HG02571 (cell line): ENCODE measurements around the gene KAZN.

Source experiments
- ATAC-seq: cut with Tn5 transposase; IDR thresholded peaks from one replicate; pipeline ENCODE4 v1.9.1; 2021; ENCODE audit warnings: mild to moderate bottlenecking, moderate library complexity; ENCODE audit not compliant: unreplicated experiment

The KAZN gene

DNA sequence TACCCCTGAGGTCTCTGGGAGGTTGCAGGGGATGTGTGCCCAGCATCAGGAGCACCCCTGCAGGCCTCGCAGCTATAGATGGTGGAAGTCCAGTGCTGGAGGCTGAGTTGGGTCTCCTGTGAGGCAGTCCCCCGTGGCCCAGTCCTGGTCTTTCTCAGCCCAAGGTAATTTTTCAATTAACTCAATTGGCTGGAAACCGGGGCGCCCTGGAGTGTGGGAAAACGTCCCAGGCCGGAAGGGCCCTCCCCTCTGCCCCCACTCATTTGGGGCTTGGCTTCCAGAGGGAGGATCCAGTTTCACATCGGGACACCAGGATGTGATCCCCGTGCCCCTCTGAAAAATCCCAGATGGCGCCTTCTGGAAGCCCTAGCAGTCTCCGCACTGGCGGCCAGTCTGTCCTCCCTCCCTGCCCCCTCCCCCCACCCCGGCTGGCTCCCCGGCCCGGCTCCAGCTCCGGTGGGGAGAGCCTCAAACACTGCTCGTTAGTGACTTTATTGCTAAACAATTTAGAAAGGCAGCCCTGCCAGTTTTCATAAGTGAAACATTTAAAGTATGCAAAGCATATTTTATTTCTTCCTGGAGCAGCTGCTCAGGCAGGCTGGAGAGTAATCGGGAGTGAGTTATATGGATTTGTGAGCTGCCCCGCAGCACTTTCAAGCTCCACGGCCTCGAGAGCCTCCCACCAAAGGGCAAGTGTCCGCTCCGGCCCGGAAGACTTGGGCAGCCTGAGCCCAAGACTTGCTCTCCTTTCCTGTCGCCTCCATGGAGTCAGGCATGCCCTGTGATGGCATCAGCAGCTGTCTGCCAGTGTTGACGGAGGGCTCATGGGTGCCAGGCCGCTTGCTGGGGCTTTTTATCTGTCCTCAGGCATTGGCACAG lies 346.9 kb downstream of the KAZN start:
- ATAC-seq, result no peak

DNA sequence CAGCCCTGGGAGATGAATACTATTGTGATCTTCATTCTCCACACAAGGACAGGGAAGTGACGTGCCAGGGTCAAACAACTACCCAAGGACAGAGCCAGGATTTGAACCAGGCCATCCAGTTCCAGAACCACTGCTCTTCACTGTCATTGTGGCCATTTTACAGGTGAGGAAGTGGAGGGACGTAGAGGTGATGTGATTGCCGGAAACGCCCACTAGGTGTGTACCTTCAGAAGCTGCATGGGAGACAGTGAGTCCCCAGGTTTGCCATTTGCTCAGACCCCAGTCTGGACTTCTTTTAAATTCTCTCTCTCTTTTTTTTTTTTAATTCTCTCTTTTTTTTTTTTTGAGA lies 347.5 kb downstream of the KAZN start:
- no peak for ATAC-seq

DNA sequence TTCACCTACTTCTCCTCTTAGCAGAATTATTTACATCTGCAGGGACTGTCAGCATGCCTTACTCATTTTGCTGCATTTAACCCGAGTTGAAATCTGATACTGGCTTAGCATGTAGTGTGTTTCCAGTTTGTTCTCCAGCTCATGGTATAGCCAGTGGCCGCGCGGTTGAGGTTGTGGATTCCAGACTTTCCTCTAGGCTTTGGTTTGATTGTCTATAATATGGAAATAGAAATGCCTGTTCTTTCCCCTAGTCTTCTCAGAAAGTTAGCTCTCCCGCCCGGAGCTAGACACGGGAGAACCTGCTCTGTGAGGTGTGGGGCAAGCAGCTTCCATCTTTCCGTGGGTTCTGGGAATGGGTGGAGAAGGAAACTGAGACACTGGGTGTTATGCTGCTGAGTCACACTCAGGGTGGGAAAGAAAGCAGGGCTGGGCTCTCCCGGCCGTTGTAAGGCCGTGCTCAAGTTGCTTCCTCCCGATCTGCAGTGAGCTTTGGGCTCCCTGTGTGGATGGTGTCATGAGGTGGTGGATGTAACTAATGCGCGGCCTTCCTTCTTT lies 348.3 kb downstream of the KAZN start:
- no peak for ATAC-seq

GRCh38 chr1:14947421-14947820 lies 348.9 kb downstream of the KAZN start:
- ATAC-seq, result no peak

- no peak for ATAC-seq
These were observed 349.7 kb downstream of the KAZN start for GRCh38 chr1:14948112-14948652.

DNA sequence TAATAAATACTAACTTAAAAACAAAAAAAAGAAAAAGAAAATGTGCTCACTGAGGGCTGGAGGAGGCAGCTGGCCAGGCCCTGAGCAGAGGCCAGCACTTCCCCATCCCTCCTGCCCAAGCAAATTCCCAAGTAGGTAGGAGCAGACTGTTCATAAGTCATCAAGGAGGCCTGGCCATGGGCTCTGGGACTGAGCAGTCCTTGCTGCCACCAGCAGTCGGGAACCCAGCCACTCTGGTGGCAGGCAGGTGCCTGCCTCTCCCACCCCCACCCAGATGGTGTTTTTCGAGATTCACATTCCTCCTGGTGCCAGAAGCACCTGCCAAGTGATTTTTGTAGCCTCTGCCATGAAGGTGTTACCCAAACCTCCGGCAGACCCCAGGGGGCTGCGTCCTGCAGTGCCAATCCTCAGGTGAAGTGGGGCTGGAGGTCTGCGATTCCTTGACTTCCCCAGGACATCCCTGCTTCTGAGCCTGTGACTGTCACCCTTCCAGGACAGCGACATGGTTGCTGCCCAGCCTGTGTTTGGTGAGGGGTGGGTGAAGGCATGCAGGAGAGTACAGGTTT lies 350.9 kb downstream of the KAZN start:
- no peak for ATAC-seq

DNA sequence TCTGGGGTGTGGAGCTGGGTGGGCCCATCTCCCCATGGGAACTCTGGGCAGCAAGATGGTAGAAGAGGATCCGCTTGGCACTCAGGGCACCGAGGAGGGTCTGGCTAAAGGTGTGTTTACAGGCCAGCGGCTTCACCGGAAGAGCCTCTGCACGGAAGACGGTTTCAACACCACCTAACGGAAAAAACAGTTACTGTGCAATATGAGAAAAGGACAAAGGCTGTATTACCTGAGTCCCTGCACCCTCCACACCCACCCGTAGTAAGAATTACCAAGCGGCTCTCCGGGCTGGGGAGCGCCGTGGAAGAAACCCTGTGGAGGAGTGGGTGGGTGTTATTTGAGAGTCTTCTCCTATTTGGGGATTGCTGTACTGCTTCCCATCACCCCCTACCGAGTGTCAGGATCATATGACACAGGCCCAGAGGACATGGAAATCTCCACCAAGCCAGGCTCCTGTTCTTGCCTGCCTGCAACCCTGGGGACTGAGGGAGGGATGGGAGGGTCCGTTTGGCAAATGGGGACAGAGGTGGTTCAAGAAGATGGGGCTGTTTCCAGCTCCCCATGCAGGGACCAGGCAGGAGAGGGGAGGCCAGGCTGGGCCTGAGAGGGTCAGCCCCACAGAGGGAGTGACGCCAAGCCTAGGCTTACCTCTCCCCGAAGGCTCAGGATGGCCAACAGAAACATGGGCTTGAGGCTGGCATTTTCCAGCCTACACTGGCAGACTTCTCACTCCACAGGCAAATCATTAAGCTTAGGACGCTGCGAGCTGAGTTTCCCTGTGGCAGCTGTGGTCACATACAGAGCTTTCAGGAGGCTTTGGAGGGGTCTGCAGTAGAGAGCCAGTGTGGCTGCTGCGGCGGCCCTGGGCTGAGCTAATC lies 351.6 kb downstream of the KAZN start:
- no peak for ATAC-seq

DNA sequence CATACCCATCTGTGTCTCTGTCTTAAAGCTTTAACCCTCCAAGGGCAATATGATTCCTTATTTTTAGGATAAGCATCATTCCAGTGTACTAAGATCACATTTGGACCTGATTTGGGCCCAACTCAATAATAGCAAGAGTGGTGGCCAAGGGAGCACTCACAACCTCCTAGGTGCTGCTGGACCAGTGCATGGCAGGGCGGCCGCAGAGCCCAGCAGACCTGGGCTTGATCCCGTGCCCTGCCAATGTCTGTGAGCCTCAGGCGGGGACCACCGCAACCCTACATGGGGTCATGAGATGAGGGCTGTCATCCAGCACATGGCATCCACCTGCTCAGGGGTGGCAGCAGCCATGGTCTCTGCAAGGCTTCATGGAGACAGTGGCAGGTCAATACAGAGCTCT lies 353.3 kb downstream of the KAZN start:
- no peak for ATAC-seq

DNA sequence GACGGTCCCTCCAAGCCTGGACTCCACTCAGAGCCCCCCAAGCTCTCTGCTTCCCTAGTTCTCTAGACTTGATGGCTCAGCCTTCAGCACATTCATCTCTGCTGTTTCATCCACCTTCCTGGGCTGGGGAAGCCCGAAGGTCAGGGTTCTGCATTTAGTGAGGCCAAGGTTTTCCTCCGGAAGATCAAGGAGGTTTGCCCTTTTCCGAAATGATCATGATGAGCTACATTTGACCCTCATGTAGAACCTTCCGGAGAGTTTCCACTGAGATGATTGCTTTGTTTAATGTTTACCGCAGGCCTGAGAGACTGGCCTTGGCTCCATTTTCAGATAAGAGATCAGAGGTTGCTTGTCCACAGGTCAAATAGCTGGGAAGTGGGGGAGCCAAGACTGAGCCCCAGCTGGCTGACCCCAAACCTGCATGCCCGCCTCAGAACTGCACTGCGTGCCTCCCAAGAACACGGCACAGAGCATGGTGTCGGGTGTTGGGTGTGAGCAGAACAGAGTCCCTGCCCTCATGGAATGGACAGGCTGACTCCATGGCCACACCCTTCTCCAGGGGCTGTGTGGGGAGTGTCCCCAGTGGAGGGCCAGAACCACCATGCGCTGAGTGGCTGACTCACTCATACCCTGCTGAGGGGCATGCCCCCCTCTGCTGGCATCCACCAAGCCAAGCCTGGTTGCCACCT lies 354.3 kb downstream of the KAZN start:
- no peak for ATAC-seq

GRCh38 chr1:14954210-14954609 lies 355.7 kb downstream of the KAZN start:
- ATAC-seq, result no peak

GRCh38 chr1:14954930-14955329 lies 356.4 kb downstream of the KAZN start:
- ATAC-seq, result no peak

- ATAC-seq, result no peak
These were observed 356.9 kb downstream of the KAZN start for GRCh38 chr1:14955402-14955801.

DNA sequence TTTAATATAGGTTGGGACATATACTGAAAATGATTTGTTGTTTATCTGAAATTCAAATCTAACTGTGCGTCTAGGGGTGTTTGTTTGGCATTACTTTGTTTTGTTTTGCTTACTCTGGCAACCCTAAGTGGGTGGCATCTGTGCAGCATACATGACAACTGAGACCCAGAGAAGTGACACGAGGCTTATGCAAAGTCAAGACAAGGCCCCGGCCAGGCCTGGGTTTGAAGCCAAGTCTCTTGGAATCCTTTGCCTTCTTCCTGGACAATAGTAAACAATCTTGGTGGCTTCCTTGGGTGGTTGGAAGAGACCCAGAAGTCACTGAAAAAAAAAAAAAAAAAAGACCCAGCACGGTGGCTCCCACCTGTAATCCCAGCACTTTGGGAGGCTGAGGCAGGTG lies 357.5 kb downstream of the KAZN start:
- ATAC-seq, result no peak

DNA sequence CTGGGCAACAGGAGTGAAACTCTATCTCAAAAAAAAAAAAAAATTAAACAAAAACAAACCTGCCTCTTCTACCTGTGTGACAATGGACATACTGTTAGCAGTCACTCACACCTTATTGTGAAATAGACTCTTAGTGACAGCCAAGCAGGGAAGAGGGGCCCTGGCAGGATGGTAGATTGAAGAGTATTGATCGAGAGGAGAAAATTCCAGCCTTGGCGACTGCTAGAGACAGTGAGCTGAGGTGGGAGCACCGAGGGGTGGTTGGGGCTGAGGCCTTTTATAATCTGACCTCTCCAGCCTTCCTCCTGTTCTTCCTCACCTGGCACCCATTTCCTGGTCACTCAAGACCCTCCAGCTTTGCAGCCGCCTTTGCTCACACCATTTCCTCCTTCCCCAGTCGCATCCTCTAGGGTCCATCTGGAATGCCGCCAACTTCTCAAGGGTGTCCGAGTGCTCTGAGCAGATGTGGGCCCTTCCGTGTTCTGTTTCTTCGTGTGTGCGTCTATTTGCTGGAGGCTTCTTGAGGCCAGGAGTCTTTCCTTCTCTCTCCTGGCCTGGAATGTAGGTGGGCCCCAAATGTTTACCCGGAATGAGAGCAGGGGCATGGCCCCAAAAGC lies 358.2 kb downstream of the KAZN start:
- ATAC-seq, result no peak

GRCh38 chr1:14957375-14958098 lies 359.1 kb downstream of the KAZN start:
- ATAC-seq, result no peak

DNA sequence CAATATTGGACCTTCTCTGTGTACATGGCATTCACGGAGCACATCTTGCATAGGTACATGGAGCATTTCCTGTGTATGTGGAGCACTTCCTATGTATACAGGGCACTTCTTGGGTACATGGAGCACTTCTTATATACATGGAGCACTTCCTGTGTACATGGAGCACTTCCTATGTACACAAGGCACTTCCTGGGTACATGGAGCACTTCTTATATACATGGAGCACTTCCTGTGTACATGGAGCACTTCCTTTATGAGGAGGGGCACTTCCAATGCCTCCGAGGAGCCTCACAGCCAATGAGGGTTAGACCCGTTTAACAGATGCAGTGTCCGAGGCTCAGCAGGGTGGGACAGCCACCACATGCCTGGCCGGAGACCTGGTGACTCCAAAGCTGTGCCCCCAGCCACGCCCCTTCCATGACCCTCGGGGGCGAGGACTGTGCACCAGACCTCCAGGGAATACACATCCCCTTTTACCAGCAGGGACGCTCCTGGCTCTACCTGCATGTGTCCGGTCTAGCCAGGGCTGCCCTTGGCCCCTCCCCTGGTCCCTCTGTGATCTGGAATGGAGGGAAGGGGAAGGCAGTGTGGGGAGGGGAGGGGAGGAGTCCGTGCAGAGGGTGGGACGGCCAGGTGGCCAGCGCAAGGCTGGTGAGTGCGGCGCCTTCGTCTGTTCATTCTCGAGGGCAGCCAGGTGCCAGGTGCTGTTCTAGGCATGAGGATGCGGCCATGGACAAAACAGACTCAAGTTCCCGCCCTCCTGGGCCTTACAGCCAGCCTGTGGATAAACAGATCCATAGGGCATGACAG lies 360.0 kb downstream of the KAZN start:
- no peak for ATAC-seq

DNA sequence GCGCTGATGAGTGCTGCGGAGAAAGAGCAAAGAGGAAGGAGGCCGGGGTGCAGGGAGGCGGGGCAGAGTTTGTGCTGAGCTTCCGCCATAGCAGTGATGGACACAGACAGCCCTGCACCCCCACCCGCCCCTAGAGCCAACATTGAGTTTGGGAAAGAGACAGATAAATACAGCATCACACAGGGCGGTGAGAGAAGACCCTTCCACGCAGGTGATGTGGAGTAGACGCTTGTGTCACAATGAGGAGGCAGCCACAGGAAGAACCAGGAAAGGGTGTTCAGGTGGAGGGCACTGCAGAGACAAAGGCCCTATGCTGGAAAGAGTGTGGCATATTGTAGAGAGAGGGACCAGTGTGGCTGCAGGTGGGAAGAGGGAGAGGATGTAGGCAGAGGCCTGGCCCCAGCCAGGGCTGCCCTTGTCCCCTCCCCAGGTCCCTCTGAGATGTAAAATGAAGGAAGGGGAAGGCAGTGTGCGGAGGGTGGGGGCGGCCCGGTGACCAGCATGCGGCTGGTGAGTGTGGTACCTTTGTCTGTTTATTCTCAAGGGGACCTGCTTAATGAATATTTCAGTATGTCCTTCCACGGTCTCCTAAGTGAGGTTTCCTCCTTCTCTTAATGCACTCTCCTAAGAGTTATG lies 360.7 kb downstream of the KAZN start:
- no peak for ATAC-seq

- no peak for ATAC-seq
These were observed 363.3 kb downstream of the KAZN start for GRCh38 chr1:14961661-14962267.
